Thyroid gland (tissue), 4 donors: ENCODE data around the gene ZNF669. TPM values are rescaled to one million over a fixed set of nuclear protein-coding genes. Genes with fewer than 3 reads are reported as not detected.

ENCODE experiments used
- DNase-seq, 2 donors: peaks; one replicate each; pipeline ENCODE4 v3.0.0-alpha.2; 2019
- H3K27ac ChIP-seq, 3 donors: fragments of 200-600 bp; sonication (generic); 1 replicate in 2 of 3; 2 replicates in 1 of 3; pipeline ENCODE4 v1.5.1; 2016 to 2019; ENCODE audit warnings: mild to moderate bottlenecking in 1 of 3, moderate library complexity in 1 of 3
- H3K27me3 ChIP-seq: fragments of 200-600 bp; sonication (generic); one replicate; pipeline ENCODE4 v1.5.1; 2019
- H3K36me3 ChIP-seq, 2 donors: fragments of 200-600 bp; sonication (generic); one replicate each; pipeline ENCODE4 v1.5.1; 2016 to 2019
- H3K4me1 ChIP-seq, 2 donors: fragments of 200-600 bp; sonication (generic); one replicate each; pipeline ENCODE4 v1.5.1; 2017 to 2019
- H3K4me3 ChIP-seq, 3 donors: fragments of 200-600 bp; sonication (generic); replicated peaks in 1 of 3; 1 replicate in 2 of 3; 2 replicates in 1 of 3; pipeline ENCODE4 v1.5.1; 2016; ENCODE audit warnings: mild to moderate bottlenecking in 1 of 3
- H3K9me3 ChIP-seq: fragments of 200-600 bp; sonication (generic); one replicate; pipeline ENCODE4 v1.5.1; 2017
- CTCF ChIP-seq, 6 experiments: fragments of 200-600 bp in 3 of 6; fragments of 450-650 bp in 3 of 6; sonication (generic) in 3 of 6; IDR thresholded peaks; one replicate each; pipeline ENCODE4 v1.5.1; 2016 to 2019; ENCODE audit warnings: antibody characterized with exemption in 6 of 6, mild to moderate bottlenecking in 2 of 6, inconsistent platforms in 1 of 6, moderate library complexity in 1 of 6
- POLR2A ChIP-seq, 2 donors: fragments of 450-650 bp; IDR thresholded peaks; one replicate each; pipeline ENCODE4 v1.6.1; 2017; ENCODE audit warnings: antibody characterized with exemption in 2 of 2, mild to moderate bottlenecking in 2 of 2, moderate library complexity in 1 of 2
- WGBS, 2 donors: methylation state at CpG; one replicate each; pipeline ENCODE4 v1.1.5; 2017; 5-methylcytosine and 5-hydroxymethylcytosine counted together
- intact Hi-C: fragments of 100-400 bp; cut with DNase I; formaldehyde crosslinking; loops from one replicate; pipeline ENCODE4 v1.15.1; 2023
- total RNA-seq, 4 donors: library from RNA; depleted of rRNA; stranded (reverse); fragments of >200 nt; gene quantifications; one replicate each; pipeline ENCODE4 v1.2.3, GENCODE V29; 2016

ZNF669 gene
- total RNA-seq, 4 donors from 2014 or later = 9.8 to 13.0 (median 10.3) TPM

DNA sequence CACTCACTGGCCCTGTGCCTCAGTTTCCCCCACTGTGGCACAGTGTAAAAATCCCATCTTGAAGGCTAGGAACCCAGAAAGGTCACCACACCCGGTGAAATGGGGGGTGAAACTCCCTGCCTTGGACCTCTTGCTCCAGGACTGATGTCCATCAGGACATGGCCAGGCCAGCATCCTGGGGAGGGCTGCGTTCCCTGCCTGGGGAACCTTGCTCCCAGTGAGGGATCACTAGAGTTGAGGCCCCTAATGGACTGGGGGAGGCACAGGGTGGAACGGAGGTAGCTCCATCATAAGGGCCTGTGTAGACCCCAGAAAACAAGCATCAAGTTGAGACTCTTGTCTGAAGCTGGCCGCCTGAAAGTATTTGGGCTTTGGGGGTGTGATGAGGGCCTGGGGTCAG is 15.2 kb downstream of the ZNF669 start:
- H3K27me3 ChIP-seq = no peaks in the 10 kb centered on the region
- H3K27ac ChIP-seq = no peak overlapping the region
- 77 to 93% methylated on average over 4 of the region's 4 CpGs for WGBS, 2 donors
- TF ChIP-seq CTCF (IDR thresholded peaks at IDR 0.05) = no peak
- TF ChIP-seq POLR2A (IDR thresholded peaks at IDR 0.05) = no peak
- no peaks in the 10 kb centered on the region for H3K4me1 ChIP-seq
- H3K9me3 ChIP-seq = no peaks in the 10 kb centered on the region
- intact Hi-C loops = loop anchor here (10.0 kb wide), 1 partner anchor 86 kb away; the partner anchor contains the start of gene ZNF124
- DNase-seq = no peak
- H3K36me3 ChIP-seq = no peaks in the 10 kb centered on the region
- H3K4me3 ChIP-seq = no peak overlapping the region

DNA sequence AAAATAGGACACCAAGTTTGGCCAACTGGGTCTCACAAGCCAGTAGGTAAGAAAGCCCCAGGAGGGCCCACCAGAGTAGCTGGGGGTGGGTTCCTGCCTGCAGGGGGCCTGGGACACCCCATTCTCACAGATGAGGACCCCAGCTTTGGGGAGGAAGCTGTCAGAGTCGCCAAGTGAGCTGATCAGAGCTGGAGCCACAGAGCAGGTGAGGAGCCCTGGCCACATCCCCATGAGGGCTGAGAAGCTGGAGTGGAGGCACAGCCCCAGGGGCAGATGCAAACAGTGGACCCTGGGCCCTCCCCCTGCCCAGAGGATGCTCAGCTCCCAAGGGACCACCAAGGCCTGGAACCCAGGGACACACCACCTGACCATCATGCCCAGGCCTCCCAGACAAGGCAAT is 16.9 kb downstream of the ZNF669 start:
- intact Hi-C loops = loop anchor here (10.0 kb wide), 1 partner anchor 88 kb away; the partner anchor contains the start of gene ZNF124
- H3K36me3 ChIP-seq = no peaks in the 10 kb centered on the region
- H3K4me3 ChIP-seq = no peak overlapping the region
- H3K4me1 ChIP-seq = no peaks in the 10 kb centered on the region
- no peak for DNase-seq
- TF ChIP-seq CTCF (IDR thresholded peaks at IDR 0.05) (no peak), POLR2A (IDR thresholded peaks at IDR 0.05) (no peak)
- no peaks in the 10 kb centered on the region for H3K9me3 ChIP-seq
- WGBS, 2 donors = 100% methylated on average over 1 of the region's 1 CpG; no CpG with 5 or more reads in 1 of the 2 donors
- H3K27me3 ChIP-seq = no peaks in the 10 kb centered on the region
- no peak overlapping the region for H3K27ac ChIP-seq

- intact Hi-C loops = loop anchor here (10.0 kb wide), 1 partner anchor 89 kb away; the partner anchor contains the start of gene ZNF124
- 94% methylated on average over 3 to 8 of the region's 8 CpGs for WGBS, 2 donors
- no peak for DNase-seq
These were observed 18.8 kb downstream of the ZNF669 start for GRCh38 chr1:247085310-247085709.

GRCh38 chr1:247084771-247085170 is 19.4 kb downstream of the ZNF669 start:
- no peak for TF ChIP-seq CTCF (IDR thresholded peaks at IDR 0.05)
- TF ChIP-seq POLR2A (IDR thresholded peaks at IDR 0.05) = no peak
- Histone ChIP-seq H3K27me3 (no peaks in the 10 kb centered on the region), H3K9me3 (no peaks in the 10 kb centered on the region), H3K36me3 (no peaks in the 10 kb centered on the region), H3K4me1 (no peaks in the 10 kb centered on the region), H3K27ac (no peak overlapping the region), H3K4me3 (no peak overlapping the region)
- intact Hi-C loops = loop anchor here (10.0 kb wide), 1 partner anchor 90 kb away; the partner anchor contains the start of gene ZNF124
- WGBS, 2 donors = 90 to 95% methylated on average over 8 of the region's 8 CpGs
- no peak for DNase-seq

More at GRCh38 chr1:247085310-247085709, 18.8 kb downstream of the ZNF669 start:
- no peak overlapping the region for H3K4me3 ChIP-seq
- H3K4me1 ChIP-seq = no peaks in the 10 kb centered on the region
- no peaks in the 10 kb centered on the region for H3K9me3 ChIP-seq
- TF ChIP-seq POLR2A (IDR thresholded peaks at IDR 0.05) (no peak), CTCF (IDR thresholded peaks at IDR 0.05) (no peak)
- H3K27ac ChIP-seq = no peak overlapping the region
- H3K36me3 ChIP-seq = no peaks in the 10 kb centered on the region
- H3K27me3 ChIP-seq = no peaks in the 10 kb centered on the region

DNA sequence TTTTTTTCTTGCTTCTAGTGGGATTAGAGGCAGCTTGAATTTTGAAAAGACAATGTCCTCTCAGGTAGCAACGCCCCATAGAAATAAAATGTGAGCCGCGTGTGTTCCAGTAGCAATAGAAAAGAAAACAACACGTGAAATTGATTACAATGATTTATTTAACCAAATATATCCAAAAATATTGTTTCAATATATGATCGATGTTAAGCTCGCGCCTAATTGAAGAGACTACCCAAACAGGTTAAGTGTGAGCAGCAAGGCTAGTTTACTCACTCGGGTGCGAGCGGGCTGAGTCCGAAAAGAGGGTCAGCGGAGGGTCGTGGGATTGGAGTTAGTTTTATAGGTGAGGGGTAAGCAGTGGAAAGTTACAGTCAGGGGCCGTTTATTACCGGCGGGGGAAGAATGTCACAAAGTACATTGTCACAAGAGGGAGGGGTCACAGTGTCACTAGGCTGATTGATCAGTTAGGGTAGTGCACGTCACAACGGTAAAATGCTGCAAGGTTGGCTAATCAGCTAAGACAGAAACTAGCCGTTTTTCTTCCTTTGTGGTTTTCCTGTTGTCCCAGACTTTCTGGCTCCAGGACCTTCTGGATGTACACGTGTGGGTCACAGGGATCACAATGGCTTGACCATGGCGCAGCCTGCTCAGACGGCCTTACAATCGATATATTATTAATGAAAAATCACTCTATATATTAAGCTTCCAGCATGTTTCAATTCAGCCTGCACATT is 24.8 kb downstream of the ZNF669 start:
- 46 to 53% methylated on average over 23 of the region's 23 CpGs for WGBS, 2 donors
- no peaks in the 10 kb centered on the region for H3K9me3 ChIP-seq
- no peaks in the 10 kb centered on the region for H3K27me3 ChIP-seq
- no peaks in the 10 kb centered on the region for H3K36me3 ChIP-seq
- peak overlapping the region in 1 of 3 donors; percentile 69 for H3K4me3 ChIP-seq
- H3K4me1 ChIP-seq = peaks cover 6 to 7% of the 10 kb centered on the region in 2 donors
- intact Hi-C loops = no loop called here
- no peak for TF ChIP-seq POLR2A (IDR thresholded peaks at IDR 0.05)
- no peak for TF ChIP-seq CTCF (IDR thresholded peaks at IDR 0.05)
- DNase-seq = no peak
- H3K27ac ChIP-seq = no peak overlapping the region
